ENCODE measurements around the gene CIITA. TPM values are rescaled to one million over a fixed set of nuclear protein-coding genes. Genes with fewer than 3 reads are reported as not detected.

Gene CIITA
- total RNA-seq, 2 experiments from 2014 or later: 2.4 to 3.0 TPM

- Mint-ChIP-seq H3K9me3 (no peaks in the 10 kb centered on the region), H3K27ac (no peak overlapping the region), H3K4me3 (no peak overlapping the region), H3K36me3 (ENCODE audit: low read depth) (no peaks in the 10 kb centered on the region), H3K27me3 (peaks cover 39% of the 10 kb centered on the region), H3K4me1 (ENCODE audit: low read depth) (peaks cover 32% of the 10 kb centered on the region)
- DNase-seq: peak in 5 of 14 experiments; percentile 2 to 74 (median 51)
- no peak for TF ChIP-seq CTCF (IDR thresholded peaks at IDR 0.05)
- POLR2A ChIA-PET: no interaction called here
- no peak overlapping the region for H3K4me3 ChIP-seq (ENCODE audit: low read length)
- no peaks in the 10 kb centered on the region for H3K36me3 ChIP-seq (ENCODE audit: insufficient read depth, low read length)
- H3K9me3 ChIP-seq (ENCODE audit: control insufficient read depth in 1 of 2, insufficient read depth in 1 of 2, low read length in 2 of 2): no peaks in the 10 kb centered on the region
- CTCF ChIA-PET: no interaction called here
- intact Hi-C loops (cut with DNase I, micrococcal nuclease): no loop called here
- H3K27ac ChIP-seq (ENCODE audit: low read depth in 1 of 2, low read length in 2 of 2): no peak overlapping the region
- H3K4me1 ChIP-seq (ENCODE audit: insufficient read depth, low read length): peaks cover 41% of the 10 kb centered on the region
- H3K27me3 ChIP-seq (ENCODE audit: control insufficient read depth in 1 of 2, insufficient read depth in 2 of 2, low read length in 2 of 2): peaks cover 0 to 5% of the 10 kb centered on the region in 2 experiments
- peak; percentile 56 for ATAC-seq (ENCODE audit: poor library complexity)
Observed at GRCh38 chr16:10871157-10871991, 5.6 kb upstream of the CIITA start.

- Histone ChIP-seq H3K9me3 (ENCODE audit: control insufficient read depth in 1 of 2, insufficient read depth in 1 of 2, low read length in 2 of 2) (peaks cover 0 to 5% of the 10 kb centered on the region in 2 experiments), H3K27ac (ENCODE audit: low read depth in 1 of 2, low read length in 2 of 2) (no peak overlapping the region), H3K27me3 (ENCODE audit: control insufficient read depth in 1 of 2, insufficient read depth in 2 of 2, low read length in 2 of 2) (peaks cover 15 to 22% of the 10 kb centered on the region in 2 experiments), H3K4me3 (ENCODE audit: low read length) (no peak overlapping the region), H3K4me1 (ENCODE audit: insufficient read depth, low read length) (peaks cover 58% of the 10 kb centered on the region), H3K36me3 (ENCODE audit: insufficient read depth, low read length) (no peaks in the 10 kb centered on the region)
- Mint-ChIP-seq H3K4me1 (ENCODE audit: low read depth) (peaks cover 25% of the 10 kb centered on the region), H3K27me3 (peaks cover 75% of the 10 kb centered on the region), H3K4me3 (peak overlapping the region; percentile 84), H3K36me3 (ENCODE audit: low read depth) (no peaks in the 10 kb centered on the region), H3K9me3 (no peaks in the 10 kb centered on the region), H3K27ac (no peak overlapping the region)
- intact Hi-C loops (cut with DNase I, micrococcal nuclease): no loop called here
- POLR2A ChIA-PET: no interaction called here
- DNase-seq (no peak), ATAC-seq (ENCODE audit: poor library complexity) (no peak)
- TF ChIP-seq CTCF (IDR thresholded peaks at IDR 0.05): no peak
- CTCF ChIA-PET: interaction anchor here (0.5 kb wide), 1 partner anchor 1744 kb away, joined by 4 read pairs; no protein-coding TSS in a partner anchor
Observed at GRCh38 chr16:10876315-10876714, 687 bp upstream of the CIITA start.

GRCh38 chr16:10877472-10877946 is 507 bp downstream of the CIITA start:
- Mint-ChIP-seq H3K4me3 (peak overlapping the region; percentile 84), H3K27ac (no peak overlapping the region), H3K4me1 (ENCODE audit: low read depth) (peaks cover 20% of the 10 kb centered on the region), H3K36me3 (ENCODE audit: low read depth) (no peaks in the 10 kb centered on the region), H3K27me3 (peaks cover 76% of the 10 kb centered on the region), H3K9me3 (no peaks in the 10 kb centered on the region)
- ATAC-seq (ENCODE audit: poor library complexity): no peak
- no peak for DNase-seq
- Histone ChIP-seq H3K36me3 (ENCODE audit: insufficient read depth, low read length) (no peaks in the 10 kb centered on the region), H3K27me3 (ENCODE audit: control insufficient read depth in 1 of 2, insufficient read depth in 2 of 2, low read length in 2 of 2) (peaks cover 15 to 22% of the 10 kb centered on the region in 2 experiments), H3K9me3 (ENCODE audit: control insufficient read depth in 1 of 2, insufficient read depth in 1 of 2, low read length in 2 of 2) (peaks cover 0 to 5% of the 10 kb centered on the region in 2 experiments), H3K4me3 (ENCODE audit: low read length) (peak overlapping the region; percentile 78), H3K4me1 (ENCODE audit: insufficient read depth, low read length) (peaks cover 54% of the 10 kb centered on the region), H3K27ac (ENCODE audit: low read depth in 1 of 2, low read length in 2 of 2) (no peak overlapping the region)
- CTCF ChIA-PET: no interaction called here
- TF ChIP-seq CTCF (IDR thresholded peaks at IDR 0.05): no peak
- intact Hi-C loops (cut with DNase I, micrococcal nuclease): no loop called here
- POLR2A ChIA-PET: no interaction called here
